ENCODE results near the gene ELL. TPM values are rescaled to one million over a fixed set of nuclear protein-coding genes. Genes with fewer than 3 reads are reported as not detected.

Gene ELL
- polyA plus RNA-seq, 4 donors, result 8.3 to 13.8 (median 12.3) TPM

GRCh38 chr19:18506101-18506930 lies 15.6 kb downstream of the ELL start:
- no peak for DNase-seq (ENCODE audit: low read depth in 4 of 4, low spot score in 2 of 4)

- DNase-seq (ENCODE audit: low read depth in 4 of 4, low spot score in 2 of 4), result no peak
Observed at GRCh38 chr19:18504886-18505610, 16.8 kb downstream of the ELL start.

DNA sequence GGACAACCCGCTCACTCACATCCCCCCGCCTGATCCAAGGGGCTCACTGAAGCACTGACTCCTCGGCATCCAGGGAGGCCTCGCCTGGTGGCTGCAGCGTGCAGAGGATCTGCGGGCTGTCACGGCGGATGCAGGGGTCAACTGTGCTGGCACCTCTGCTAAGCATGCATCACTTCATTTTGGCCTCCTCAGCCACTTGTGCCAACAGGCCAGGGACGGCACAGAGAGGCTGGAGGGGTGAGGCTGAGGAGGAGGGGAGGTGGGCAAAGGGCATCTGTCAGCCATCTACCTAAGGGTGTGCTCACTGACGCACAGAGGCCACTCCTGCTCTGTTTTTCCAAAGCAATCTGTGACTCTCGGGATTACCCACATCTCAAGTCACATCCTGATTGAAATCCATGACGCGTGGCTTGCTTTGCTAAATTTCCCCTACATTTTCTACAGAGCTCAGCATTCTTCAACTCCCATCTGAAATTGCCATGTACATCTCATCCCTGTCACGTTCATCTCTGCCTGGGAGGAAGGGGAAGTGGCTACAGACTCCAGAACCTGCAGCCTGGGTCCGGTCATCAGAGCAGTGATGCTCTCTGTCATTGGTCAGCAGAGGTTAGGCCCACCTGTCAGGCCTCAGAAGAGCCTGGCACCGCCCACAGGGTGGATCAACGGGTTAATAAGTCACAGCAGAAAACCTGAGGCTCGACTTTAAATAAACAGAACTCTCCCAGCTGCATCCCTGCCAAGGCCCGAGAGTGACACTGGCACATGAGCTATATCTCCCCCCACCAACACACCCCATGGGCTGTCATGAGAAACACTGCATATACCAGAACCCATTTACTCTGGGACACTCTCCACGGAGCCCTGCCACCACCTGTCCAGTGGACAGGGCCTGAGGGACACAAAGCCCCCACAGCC lies 17.6 kb downstream of the ELL start:
- no peak for DNase-seq (ENCODE audit: low read depth in 4 of 4, low spot score in 2 of 4)

DNA sequence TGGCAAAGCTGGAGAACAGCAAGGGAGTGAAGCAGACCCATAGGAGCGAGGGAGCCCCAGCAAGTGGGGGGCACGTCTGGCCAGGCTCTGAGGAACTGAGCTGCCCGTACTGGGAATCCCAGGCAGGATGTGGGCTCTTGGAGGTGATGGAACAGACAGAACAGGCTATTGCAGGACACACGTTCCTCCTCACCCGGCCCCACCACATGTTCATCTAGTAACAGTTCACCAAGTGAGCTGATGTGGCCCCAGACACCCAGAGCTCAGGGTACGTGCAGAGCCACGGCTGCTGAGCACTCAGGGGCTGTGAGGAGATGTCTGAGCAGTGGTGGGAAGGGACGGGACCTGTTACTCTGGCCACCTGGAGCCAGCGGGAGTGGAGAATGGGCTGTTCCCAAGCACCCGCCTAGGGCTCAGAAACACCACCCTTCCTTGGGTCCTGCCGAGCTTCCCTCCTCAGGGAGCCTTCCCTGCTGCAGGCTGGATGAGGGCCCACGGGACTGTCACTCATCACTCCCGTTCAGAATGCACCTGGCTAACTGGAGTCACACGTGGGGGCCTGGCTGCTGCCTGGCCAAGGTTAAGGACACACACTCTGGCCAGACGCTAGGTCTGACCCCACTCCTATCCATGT lies 18.4 kb downstream of the ELL start:
- no peak for DNase-seq (ENCODE audit: low read depth in 4 of 4, low spot score in 2 of 4)

DNA sequence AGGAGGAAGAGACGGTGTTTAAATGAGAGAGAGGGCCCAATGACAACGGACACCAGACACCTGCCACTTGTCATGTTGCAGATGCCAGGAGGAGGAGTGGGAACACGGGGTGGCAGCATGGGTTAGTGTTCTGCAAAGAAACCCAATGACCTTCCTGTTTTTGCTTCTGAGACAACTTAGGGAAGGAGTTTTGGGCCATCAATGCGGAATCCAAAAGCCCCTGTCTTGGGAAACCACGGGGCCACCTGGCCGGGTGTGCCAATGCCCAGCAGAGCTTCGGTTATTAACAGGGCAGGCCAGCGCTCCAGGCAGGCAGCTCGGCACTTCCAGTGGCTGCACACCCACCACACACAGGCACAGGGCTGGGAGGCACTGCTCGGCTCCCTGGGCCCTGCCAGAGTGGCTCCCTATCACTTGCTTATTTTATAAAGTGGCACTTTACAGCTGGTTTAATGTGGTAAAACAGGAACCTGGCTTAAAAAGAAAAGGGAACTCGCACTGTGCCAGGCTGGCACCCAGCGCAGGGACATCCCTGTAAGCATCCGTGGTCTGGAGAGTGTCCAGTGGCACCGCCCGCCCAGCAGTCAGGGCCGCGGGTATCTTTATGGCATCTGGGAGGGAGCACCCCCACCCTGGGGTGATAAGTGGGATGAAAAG lies 19.1 kb downstream of the ELL start:
- DNase-seq (ENCODE audit: low read depth in 4 of 4, low spot score in 2 of 4), result no peak

DNA sequence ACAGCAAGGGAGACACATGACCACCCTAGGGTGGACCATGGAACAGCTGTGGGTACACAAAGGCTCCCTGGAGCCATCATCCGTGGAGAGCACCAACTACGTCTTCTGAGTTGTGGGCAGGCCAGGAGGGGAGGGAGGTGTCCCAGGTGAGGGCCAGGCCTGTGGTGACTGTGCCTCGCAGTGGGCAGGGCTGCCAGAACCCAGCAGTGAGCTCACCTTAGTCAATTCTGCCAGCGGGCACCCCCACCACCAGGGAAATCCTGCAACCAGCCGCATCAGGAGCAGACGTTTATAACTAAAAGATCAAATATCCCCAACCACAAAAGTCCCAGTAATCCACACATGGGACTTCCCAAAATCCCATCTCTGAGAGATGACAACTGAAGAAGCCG lies 19.6 kb downstream of the ELL start:
- no peak for DNase-seq (ENCODE audit: low read depth in 4 of 4, low spot score in 2 of 4)

- no peak for DNase-seq (ENCODE audit: low read depth in 4 of 4, low spot score in 2 of 4)
Observed at GRCh38 chr19:18501832-18502231, 20.0 kb downstream of the ELL start.

- DNase-seq (ENCODE audit: low read depth in 4 of 4, low spot score in 2 of 4), result no peak
Observed at GRCh38 chr19:18501351-18501750, 20.5 kb downstream of the ELL start.

DNA sequence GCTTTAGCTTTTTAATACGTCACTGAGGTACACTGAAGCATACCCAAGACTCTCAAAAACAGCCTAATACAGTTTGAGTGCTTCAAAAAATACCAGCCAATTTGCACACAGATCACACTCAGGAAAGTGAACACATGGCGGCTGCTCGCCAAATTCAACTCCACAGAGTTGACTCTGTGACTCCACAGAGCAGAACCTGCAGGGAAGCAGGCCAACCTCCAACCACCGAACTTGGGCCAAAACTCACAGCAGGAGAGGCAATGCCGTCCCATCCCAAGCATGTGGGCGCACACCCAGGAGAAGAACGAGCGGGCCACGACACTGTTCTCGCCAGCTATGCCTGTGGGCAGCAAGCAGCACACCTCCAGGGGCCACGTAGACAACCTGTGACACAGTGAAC lies 21.1 kb downstream of the ELL start:
- no peak for DNase-seq (ENCODE audit: low read depth in 4 of 4, low spot score in 2 of 4)

DNA sequence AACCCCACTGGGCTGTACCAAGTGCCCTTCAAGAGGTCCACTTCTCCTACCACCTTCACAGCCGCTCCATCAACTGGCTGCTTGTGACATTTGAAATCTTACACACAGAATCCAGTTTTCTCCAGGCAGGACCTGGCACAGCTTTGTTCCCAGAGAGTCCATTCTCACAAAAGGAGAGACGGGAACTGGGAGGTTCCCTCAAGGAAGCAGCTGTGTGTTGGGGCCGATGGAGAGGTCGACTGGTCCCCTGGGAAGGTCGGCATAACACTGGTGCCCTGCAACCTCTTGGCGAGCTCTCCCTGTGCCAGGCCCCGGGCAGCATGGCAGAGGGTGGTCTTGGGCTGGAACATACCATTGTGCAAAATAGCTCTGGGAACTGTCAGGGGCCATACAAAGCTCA lies 21.5 kb downstream of the ELL start:
- DNase-seq (ENCODE audit: low read depth in 4 of 4, low spot score in 2 of 4), result no peak

DNA sequence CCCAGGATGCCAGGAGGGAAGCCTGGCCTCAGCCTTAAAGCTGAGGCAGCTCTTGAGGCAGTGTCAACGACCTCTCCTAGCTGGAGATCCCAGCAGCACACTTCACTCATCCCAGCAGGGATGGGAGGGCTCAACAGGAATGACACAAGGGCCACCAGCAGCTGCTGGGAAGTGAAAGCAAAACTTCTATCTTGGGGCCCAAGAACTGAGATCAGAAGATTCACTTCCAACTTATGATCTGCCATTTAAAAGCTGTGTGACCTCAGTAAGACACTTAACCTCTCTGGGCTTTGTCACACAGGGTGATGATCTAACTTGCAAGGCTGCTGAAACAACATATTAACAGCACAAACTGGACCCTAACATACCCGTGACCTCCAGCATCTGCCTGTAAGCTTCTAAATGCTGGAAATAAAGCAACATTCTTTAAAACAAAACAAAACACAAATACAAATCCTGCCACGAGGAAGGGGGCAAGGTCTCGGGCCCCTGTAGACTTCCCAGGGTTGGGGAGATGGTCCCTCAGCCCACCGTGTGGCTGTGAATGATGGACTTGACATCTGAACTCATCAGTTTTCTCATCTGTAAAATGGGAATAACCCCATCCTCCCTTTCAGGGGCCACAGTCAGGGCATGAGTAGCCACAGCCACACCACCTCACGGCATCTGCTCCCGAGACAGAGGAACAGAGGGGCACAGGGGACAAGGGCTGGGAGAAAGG lies 22.7 kb downstream of the ELL start:
- DNase-seq (ENCODE audit: low read depth in 4 of 4, low spot score in 2 of 4), result no peak

DNA sequence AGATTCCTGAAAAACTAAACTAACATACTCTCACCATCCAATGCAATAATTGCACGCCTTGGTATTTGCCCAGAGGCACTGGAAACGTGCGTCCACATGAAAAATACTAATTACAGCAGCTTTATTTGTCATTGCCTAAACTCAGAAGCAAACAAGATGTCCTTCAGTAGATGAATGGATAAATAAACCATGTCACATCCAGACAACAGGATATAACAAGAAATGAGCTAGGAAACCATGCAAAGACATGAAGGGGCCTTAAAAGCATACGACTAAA lies 25.0 kb downstream of the ELL start:
- DNase-seq (ENCODE audit: low read depth in 4 of 4, low spot score in 2 of 4), result no peak

DNA sequence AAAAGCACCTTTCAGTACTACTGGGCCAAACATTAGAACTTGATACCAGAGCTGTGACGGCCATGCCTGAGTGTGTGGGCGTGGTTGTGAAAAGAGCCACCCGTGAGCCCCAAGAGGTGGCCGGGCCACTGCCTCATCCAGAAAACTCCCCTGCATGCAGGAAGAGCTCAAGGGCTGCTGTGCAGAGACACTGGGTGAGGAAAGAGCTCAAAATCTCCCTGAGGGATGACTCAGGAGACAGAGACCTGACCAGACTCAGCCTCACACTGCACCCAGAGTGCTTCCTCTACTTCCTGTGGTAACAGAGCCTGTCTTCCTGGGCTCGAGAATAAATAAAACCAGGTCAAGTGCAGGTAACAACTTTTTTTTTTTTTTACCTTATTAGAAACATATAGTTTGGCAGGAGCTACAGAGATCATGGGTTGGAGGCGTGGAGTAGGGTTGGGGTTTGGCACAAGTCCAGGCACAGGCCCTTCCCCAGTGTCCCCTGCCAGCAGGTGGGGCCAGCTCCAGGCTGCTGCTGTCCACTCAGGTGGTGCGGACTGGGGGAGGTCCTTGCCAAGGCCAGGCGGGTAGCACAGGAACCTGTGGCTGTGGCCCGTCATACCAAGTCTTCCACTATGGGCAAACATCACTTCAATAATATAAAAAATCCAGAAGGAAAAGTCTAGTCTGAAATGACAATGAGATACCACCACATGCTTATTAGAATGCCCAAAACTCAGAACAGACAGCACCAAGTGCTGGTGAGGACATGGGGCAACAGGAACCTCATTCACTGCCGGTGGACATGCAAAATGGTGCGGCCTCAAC lies 25.5 kb downstream of the ELL start:
- DNase-seq (ENCODE audit: low read depth in 4 of 4, low spot score in 2 of 4), result no peak

DNA sequence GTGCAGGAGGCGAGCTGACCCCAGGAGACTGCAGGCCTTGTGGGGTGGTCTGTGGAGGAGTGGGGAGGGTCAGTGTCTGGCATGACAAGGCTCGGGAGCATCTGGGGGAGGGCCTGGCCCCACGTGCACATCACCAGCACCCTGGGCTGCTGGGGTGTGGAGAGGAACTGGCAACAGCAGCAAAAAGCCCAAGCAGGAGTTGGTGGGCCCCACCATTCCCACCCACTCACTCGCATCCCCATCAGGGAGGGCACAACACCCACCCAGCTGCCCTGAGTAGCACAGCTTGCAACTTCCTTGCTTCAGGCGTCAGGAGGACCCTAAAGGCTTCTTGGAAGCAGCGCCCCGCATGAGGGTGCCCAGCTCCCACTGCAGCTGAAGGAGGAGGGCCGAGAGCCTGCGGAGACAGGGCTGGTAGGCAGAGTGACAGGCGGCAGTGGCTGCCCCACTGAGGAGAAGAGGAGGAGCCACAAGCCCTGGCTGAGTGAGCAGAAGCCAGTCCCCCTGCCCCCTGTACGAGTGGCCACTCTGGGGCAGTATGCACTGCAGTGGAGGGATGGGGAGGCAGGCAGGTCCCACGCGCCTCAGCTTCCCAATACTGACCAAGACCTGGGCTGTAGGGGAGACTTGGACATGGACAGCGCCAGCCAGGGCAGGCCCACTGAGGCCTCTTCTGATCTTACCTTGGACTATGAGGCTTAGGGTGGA lies 26.5 kb downstream of the ELL start:
- DNase-seq (ENCODE audit: low read depth in 4 of 4, low spot score in 2 of 4), result no peak

GRCh38 chr19:18494267-18494607 lies 27.6 kb downstream of the ELL start:
- DNase-seq (ENCODE audit: low read depth in 4 of 4, low spot score in 2 of 4), result no peak

GRCh38 chr19:18493440-18494266 lies 28.2 kb downstream of the ELL start:
- DNase-seq (ENCODE audit: low read depth in 4 of 4, low spot score in 2 of 4), result no peak
